Activated B cell treated with CpG ODN at 0.5 μM for 24 hours (primary cell): Measurements from ENCODE around the gene KTI12. TPM values are rescaled to one million over a fixed set of nuclear protein-coding genes. Genes with fewer than 3 reads are reported as not detected.
A peak's percentile ranks its signal among the peaks of the same experiment; 100 is the strongest.
"Not testable (repeated sequence)": the region's sequence is repeated elsewhere in the genome, so short reads cannot be mapped to it uniquely, and the experiment has no call there.

Experiments
- ATAC-seq: fragments of 200-7000 bp; cut with Tn5 transposase; one replicate; pipeline ENCODE4 v1.10.0; 2021; ENCODE audit warnings: low read depth, mild to moderate bottlenecking, moderate library complexity
- CTCF ChIA-PET: fragments of 350-600 bp; sonication (Branson Sonifier 250); formaldehyde crosslinking; loops from one replicate; lab custom pipeline; 2021; ENCODE audit warnings: antibody characterized with exemption; lab: Charles Lee
- POLR2A ChIA-PET: fragments of 350-600 bp; sonication (Branson Sonifier 250); formaldehyde crosslinking; loops from one replicate; lab custom pipeline; 2021; ENCODE audit warnings: antibody characterized with exemption; lab: Charles Lee
- DNase-seq: peaks from one replicate; pipeline ENCODE4 v3.0.0; 2022
- H3K27ac Mint-ChIP-seq: one replicate; pipeline ENCODE4 v1.8.0; 2020; ENCODE audit warnings: mixed read lengths
- H3K27me3 Mint-ChIP-seq: one replicate; pipeline ENCODE4 v1.8.0; 2021; ENCODE audit warnings: mixed read lengths
- H3K36me3 Mint-ChIP-seq: one replicate; pipeline ENCODE4 v1.8.0; 2021; ENCODE audit warnings: low read depth, mixed read lengths
- H3K4me1 Mint-ChIP-seq: one replicate; pipeline ENCODE4 v1.8.0; 2021; ENCODE audit warnings: mixed read lengths
- H3K4me3 Mint-ChIP-seq: one replicate; pipeline ENCODE4 v1.8.0; 2020; ENCODE audit warnings: mild to moderate bottlenecking, mixed read lengths
- H3K9me3 Mint-ChIP-seq: one replicate; pipeline ENCODE4 v1.8.0; 2020; ENCODE audit warnings: mixed read lengths
- CTCF ChIP-seq: fragments of 200-600 bp; IDR thresholded peaks from one replicate; pipeline ENCODE4 v1.8.0; 2022; ENCODE audit warnings: antibody characterized with exemption, mild to moderate bottlenecking
- intact Hi-C: fragments of 100-400 bp; cut with micrococcal nuclease; formaldehyde crosslinking; loops from one replicate; pipeline ENCODE4 v1.15.1; 2024
- total RNA-seq: library from RNA; stranded (reverse); gene quantifications from 2 replicates; pipeline ENCODE4 v1.2.3, GENCODE V29; 2022

KTI12 gene
- total RNA-seq, 1 donor from 2014 or later = 18.8 TPM

DNA sequence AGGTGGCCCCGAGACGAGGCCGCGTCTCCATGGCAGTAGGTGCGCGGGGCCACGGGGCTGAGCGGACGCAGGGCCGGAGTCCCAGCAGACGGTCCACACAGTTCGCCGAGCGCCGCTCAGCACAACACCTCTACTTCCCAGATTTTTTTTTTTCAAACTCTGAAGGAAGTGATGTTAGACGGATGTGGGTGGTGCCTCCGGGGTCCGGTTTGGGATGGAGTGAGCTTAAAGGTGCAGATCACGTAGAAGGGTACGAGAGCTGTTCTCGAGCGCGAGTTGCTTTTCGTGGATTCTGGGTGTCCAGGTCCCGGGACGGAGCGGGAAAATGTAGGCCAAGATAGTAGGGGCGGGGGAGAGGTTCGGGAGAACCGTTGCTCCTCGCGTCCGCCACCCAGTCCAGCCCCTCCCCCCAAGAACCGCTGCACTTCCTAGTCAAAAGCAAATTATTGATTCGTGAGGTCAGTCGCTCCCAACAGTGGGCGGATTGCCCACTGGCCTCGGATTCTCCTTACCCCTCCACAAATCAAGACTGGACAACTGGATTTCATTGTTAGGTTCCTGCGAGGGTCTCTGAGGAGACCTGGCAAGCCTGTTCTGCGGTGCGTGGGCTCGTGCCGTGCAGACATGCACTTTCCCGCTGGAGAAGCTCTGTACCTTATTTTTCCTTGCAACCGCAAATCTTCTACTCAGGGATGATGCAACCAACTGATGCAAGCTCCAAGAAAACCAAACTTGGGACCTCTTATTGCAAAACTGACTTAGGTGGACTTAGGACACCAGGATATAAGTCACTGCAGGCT is 21.7 kb upstream of the KTI12 start, which contains the start of gene TXNDC12:
TXNDC12 (minus strand) TSS at position 126 of the 800 bp plus-strand sequence; CDS start at position 31, 95 bp downstream.
- H3K36me3 Mint-ChIP-seq = peaks cover 51% of the 10 kb centered on the region
- peak within 1 kb of the TSS; percentile 98 for H3K27ac Mint-ChIP-seq
- CTCF ChIA-PET = interaction anchor here (1.3 kb wide), 1 partner anchor 21 kb away, joined by 4 read pairs; the partner anchor contains the start of gene KTI12
- no peaks in the 10 kb centered on the region for H3K9me3 Mint-ChIP-seq
- H3K4me3 Mint-ChIP-seq = peak within 1 kb of the TSS; percentile 100
- POLR2A ChIA-PET = interaction anchor here (0.6 to 5.2 kb wide), 8 partner anchors 10 to 642 kb away, joined by 3 to 63 read pairs (median 4); partner anchors contain the start of genes CC2D1B, KTI12 and RAB3B
- intact Hi-C loops = loop anchor here (1.0 to 10.0 kb wide), 9 partner anchors 311 to 2000 kb away; partner anchors contain the start of genes CC2D1B, CPT2, CZIB and FAF1
- H3K4me1 Mint-ChIP-seq = peaks cover 51% of the 10 kb centered on the region
- no peak for TF ChIP-seq CTCF
- peak; percentile 39 for ATAC-seq
- DNase-seq = peak; percentile 61
- no peaks in the 10 kb centered on the region for H3K27me3 Mint-ChIP-seq

DNA sequence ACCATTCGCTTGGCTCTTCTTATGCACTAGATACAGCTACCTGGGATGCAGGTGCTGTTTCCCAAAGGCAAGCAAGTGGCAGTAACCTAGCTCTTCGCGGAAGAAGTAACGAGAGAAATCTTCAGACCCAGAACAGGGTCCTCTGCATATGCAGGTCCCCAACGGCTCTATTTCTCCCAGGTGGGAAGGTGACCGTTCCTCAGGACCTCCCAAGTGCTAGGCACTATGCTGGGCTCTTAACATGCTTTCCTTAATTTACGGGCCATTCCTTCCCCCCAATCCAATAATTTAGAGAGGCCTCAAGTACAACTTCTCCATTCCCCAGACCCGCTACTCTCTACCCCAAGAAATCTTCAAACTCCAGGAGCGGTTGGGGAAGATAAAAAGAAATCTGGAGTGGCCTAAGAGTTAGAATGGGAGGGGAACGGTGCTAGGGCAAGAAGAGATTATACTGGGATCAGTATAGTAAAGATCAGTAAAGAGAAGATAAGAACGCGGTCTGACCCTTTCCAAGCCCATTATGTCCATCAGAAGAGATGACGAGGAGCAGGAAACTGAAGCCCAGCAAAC is 21.0 kb upstream of the KTI12 start:
- intact Hi-C loops = loop anchor here (1.0 to 10.0 kb wide), 9 partner anchors 312 to 2000 kb away; partner anchors contain the start of genes CC2D1B, CPT2, CZIB and FAF1
- ChIA-PET CTCF (interaction anchor here (1.3 kb wide), 1 partner anchor 21 kb away, joined by 4 read pairs; the partner anchor contains the start of gene KTI12), POLR2A (interaction anchor here (1.1 to 5.2 kb wide), 2 partner anchors 11 to 21 kb away, joined by 3 to 63 read pairs; partner anchors contain the start of gene KTI12)
- no peaks in the 10 kb centered on the region for H3K27me3 Mint-ChIP-seq
- H3K9me3 Mint-ChIP-seq = no peaks in the 10 kb centered on the region
- H3K4me1 Mint-ChIP-seq = peaks cover 51% of the 10 kb centered on the region
- ATAC-seq (no peak), DNase-seq (no peak)
- H3K36me3 Mint-ChIP-seq = peaks cover 46% of the 10 kb centered on the region
- H3K4me3 Mint-ChIP-seq = peak overlapping the region; percentile 100
- no peak for TF ChIP-seq CTCF
- H3K27ac Mint-ChIP-seq = peak overlapping the region; percentile 98

DNA sequence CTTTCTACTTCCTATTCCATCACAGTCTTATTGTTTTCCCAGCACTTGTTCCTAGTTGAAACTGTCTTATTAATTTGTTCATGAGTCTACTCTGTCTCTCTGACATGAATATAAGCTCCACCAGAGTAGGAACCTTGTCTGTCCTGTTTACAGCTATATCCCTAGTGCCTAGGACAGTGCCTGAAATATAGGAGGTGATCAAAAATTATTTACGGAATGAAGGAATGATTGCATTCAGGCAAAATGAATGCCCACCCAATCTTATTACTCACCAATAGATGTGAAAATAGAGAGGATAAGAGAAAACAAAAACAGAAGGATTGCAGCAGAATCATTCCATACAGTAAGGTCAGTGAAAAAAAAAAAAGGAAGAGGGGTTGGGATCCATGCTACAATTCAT is 20.3 kb upstream of the KTI12 start:
- no peaks in the 10 kb centered on the region for H3K27me3 Mint-ChIP-seq
- peak overlapping the region; percentile 100 for H3K4me3 Mint-ChIP-seq
- H3K27ac Mint-ChIP-seq = peak overlapping the region; percentile 98
- no peak for ATAC-seq
- intact Hi-C loops = loop anchor here (10.0 kb wide), 5 partner anchors 501 to 2001 kb away; partner anchors contain the start of genes CPT2, CZIB, FAF1 and TCEANC2
- no peak for TF ChIP-seq CTCF
- POLR2A ChIA-PET = interaction anchor here (0.7 to 5.2 kb wide), 3 partner anchors 11 to 186 kb away, joined by 3 to 63 read pairs (median 3); partner anchors contain the start of gene KTI12
- no peaks in the 10 kb centered on the region for H3K9me3 Mint-ChIP-seq
- CTCF ChIA-PET = interaction anchor here (0.7 to 1.3 kb wide), 2 partner anchors 17 to 20 kb away, joined by 3 to 4 read pairs; partner anchors contain the start of gene KTI12
- DNase-seq = no peak
- H3K4me1 Mint-ChIP-seq = peaks cover 45% of the 10 kb centered on the region
- H3K36me3 Mint-ChIP-seq = peaks cover 40% of the 10 kb centered on the region

- H3K9me3 Mint-ChIP-seq, CTCF ChIA-PET, DNase-seq, H3K27ac Mint-ChIP-seq, H3K4me3 Mint-ChIP-seq, ATAC-seq, intact Hi-C loops, H3K27me3 Mint-ChIP-seq: not testable (repeated sequence)
- POLR2A ChIA-PET = interaction anchor here (1.1 kb wide), 1 partner anchor 17 kb away, joined by 3 read pairs; no protein-coding TSS in a partner anchor
- Mint-ChIP-seq H3K4me1 (peaks cover 20% of the 10 kb centered on the region), H3K36me3 (peaks cover 44% of the 10 kb centered on the region)
Observed at GRCh38 chr1:52049337-52049736, 15.7 kb upstream of the KTI12 start.

DNA sequence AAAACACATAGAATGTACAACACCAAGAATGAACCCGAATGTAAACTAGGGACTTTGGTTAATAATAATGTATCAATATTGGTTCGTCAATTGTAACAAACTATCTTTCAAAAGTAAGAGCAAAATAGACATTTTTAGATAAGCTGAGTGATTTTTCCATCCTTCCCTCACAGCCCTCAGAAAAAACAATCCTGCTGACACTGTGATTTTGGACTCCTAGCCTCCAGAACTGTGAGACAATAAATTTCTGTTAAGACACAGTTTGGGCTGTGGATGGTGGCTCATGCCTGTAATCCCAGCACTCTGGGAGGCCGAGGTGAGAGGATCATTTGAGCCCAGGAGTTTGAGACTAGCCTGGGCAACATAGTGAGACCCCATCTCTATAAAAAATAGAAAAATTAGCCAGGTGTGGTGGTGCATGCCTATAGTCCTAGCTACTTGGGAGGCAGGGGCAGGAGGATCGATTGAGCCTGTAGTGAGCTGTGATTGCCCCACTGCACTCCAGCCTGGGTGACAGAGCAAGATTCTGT is 12.1 kb upstream of the KTI12 start:
- H3K27me3 Mint-ChIP-seq, intact Hi-C loops, H3K27ac Mint-ChIP-seq, POLR2A ChIA-PET, H3K4me3 Mint-ChIP-seq, DNase-seq, ATAC-seq, CTCF ChIA-PET, H3K4me1 Mint-ChIP-seq, H3K9me3 Mint-ChIP-seq: not testable (repeated sequence)
- H3K36me3 Mint-ChIP-seq = peaks cover 43% of the 10 kb centered on the region
